HepG2 (cell line): ENCODE data around the gene HSD11B1.

Experiments
- KDM1A ChIP-seq: IDR thresholded peaks from 2 replicates; pipeline ENCODE4 v1.6.1; 2016; ENCODE audit warnings: missing compliant biosample characterization
- POLR2AphosphoS5 ChIP-seq: IDR thresholded peaks from 2 replicates; pipeline ENCODE4 v1.6.1; 2012; ENCODE audit warnings: low read depth, low read length
- RNF2 ChIP-seq: fragments of 450-650 bp; conservative IDR thresholded peaks from 2 replicates; pipeline ENCODE4 v1.6.1; 2016; ENCODE audit warnings: low read depth
- SP1 ChIP-seq, 2 experiments: fragments of 450-650 bp in 1 of 2; sonication (generic) in 1 of 2; formaldehyde crosslinking in 1 of 2; IDR thresholded peaks; 2 replicates each; pipeline versions ENCODE4 v1.4.0 to v1.6.1; 2016 to 2020; ENCODE audit warnings: missing genetic modification reagents in 1 of 2
- SP2 ChIP-seq: sonication (generic); formaldehyde crosslinking; IDR thresholded peaks from 2 replicates; pipeline ENCODE4 v1.5.1; 2020; ENCODE audit warnings: mild to moderate bottlenecking, missing genetic modification reagents
- TARDBP ChIP-seq: sonication (generic); formaldehyde crosslinking; IDR thresholded peaks from 2 replicates; pipeline ENCODE4 v1.8.0; 2022; ENCODE audit warnings: mild to moderate bottlenecking, missing genetic modification reagents
- THAP11 ChIP-seq: IDR thresholded peaks from 2 replicates; pipeline ENCODE4 v1.6.1; 2016; ENCODE audit warnings: missing biosample characterization, missing genetic modification reagents
- YEATS4 ChIP-seq: sonication (generic); formaldehyde crosslinking; IDR thresholded peaks from 2 replicates; pipeline ENCODE4 v1.4.0; 2020; ENCODE audit warnings: missing genetic modification reagents, borderline replicate concordance
- ZNF24 ChIP-seq: fragments of 450-650 bp; IDR thresholded peaks from 2 replicates; pipeline ENCODE4 v1.6.1; 2017; ENCODE audit warnings: antibody characterized with exemption, mild to moderate bottlenecking
- ZNF333 ChIP-seq: sonication (generic); formaldehyde crosslinking; IDR thresholded peaks from 2 replicates; pipeline ENCODE4 v1.4.0; 2020; ENCODE audit warnings: mild to moderate bottlenecking, missing genetic modification reagents, borderline replicate concordance
- ZNF563 ChIP-seq: sonication (generic); formaldehyde crosslinking; IDR thresholded peaks from 2 replicates; pipeline ENCODE4 v1.8.0; 2022; ENCODE audit warnings: mild to moderate bottlenecking, moderate library complexity, missing genetic modification reagents
- ZZZ3 ChIP-seq: sonication (generic); formaldehyde crosslinking; IDR thresholded peaks from 2 replicates; pipeline ENCODE4 v1.4.0; 2020; ENCODE audit warnings: missing genetic modification reagents, mild to moderate bottlenecking, borderline replicate concordance
- TF ChIP-seq, protein P1 (sequence below), 2 experiments: sonication (generic) in 1 of 2; formaldehyde crosslinking in 1 of 2; IDR thresholded peaks; 2 replicates each; pipeline versions ENCODE4 v1.5.1 to v1.6.1; 2011 to 2020; ENCODE audit warnings: borderline replicate concordance in 1 of 2, low read depth in 1 of 2, low read length in 1 of 2, mild to moderate bottlenecking in 1 of 2, missing genetic modification reagents in 1 of 2, moderate library complexity in 1 of 2

DNA sequence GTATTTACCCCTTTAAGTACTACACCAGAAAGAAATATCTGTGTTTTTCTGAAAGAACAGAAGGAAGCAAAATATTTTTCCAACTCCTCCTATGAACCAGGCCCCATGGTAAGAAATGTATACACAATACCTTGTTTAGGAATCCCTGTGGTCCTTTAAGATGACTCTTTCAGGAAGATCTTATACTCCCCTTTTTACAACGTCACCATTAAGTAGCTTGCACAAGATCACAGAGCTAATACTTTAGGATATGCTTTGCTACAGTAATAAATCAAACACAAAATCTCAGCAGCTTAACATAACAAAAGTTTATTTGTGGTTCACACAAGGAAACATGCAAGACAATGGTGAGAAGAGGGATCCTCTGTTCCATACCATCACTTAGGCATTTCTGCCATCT lies 43.6 kb upstream of the HSD11B1 start:
- TF ChIP-seq SP2 (CRISPR knock-in tag) (no peak), THAP11 (CRISPR knock-in tag) (no peak), POLR2AphosphoS5 (no peak), RNF2 (no peak), KDM1A (CRISPR knock-in tag) (no peak), ZNF333 (CRISPR knock-in tag) (no peak), SP1 (IDR thresholded peaks at IDR 0.05) (no peak), SP1 (CRISPR knock-in tag; IDR thresholded peaks at IDR 0.05) (no peak), ZZZ3 (CRISPR knock-in tag) (no peak), YEATS4 (CRISPR knock-in tag) (no peak), ZNF24 (no peak), ZNF563 (no peak), TARDBP (CRISPR knock-in tag) (no peak)
- TF ChIP-seq, protein P1, sequence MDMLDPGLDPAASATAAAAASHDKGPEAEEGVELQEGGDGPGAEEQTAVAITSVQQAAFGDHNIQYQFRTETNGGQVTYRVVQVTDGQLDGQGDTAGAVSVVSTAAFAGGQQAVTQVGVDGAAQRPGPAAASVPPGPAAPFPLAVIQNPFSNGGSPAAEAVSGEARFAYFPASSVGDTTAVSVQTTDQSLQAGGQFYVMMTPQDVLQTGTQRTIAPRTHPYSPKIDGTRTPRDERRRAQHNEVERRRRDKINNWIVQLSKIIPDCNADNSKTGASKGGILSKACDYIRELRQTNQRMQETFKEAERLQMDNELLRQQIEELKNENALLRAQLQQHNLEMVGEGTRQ (IDR thresholded peaks at IDR 0.05; ENCODE audit: low read depth, low read length): no peak
- TF ChIP-seq, protein P1 (CRISPR knock-in tag; IDR thresholded peaks at IDR 0.05; ENCODE audit: borderline replicate concordance): no peak
